Left ventricle myocardium inferior (tissue), 1 donor: Measurements from ENCODE around the gene COMMD10. TPM values are rescaled to one million over a fixed set of nuclear protein-coding genes. Genes with fewer than 3 reads are reported as not detected.
A peak's percentile ranks its signal among the peaks of the same experiment; 100 is the strongest.
"Not testable (repeated sequence)": the region's sequence is repeated elsewhere in the genome, so short reads cannot be mapped to it uniquely, and the experiment has no call there.

ENCODE experiments used
- DNase-seq: peaks from one replicate; pipeline ENCODE4 v3.0.0-alpha.2; 2020
- H3K27ac ChIP-seq: fragments of 200-600 bp; replicated peaks from 2 replicates; pipeline ENCODE4 v1.8.0; 2021
- H3K27me3 ChIP-seq: fragments of 200-600 bp; 2 replicates; pipeline ENCODE4 v1.8.0; 2021; ENCODE audit warnings: low read depth
- H3K36me3 ChIP-seq: fragments of 200-600 bp; 2 replicates; pipeline ENCODE4 v1.8.0; 2021
- H3K4me1 ChIP-seq: fragments of 200-600 bp; 2 replicates; pipeline ENCODE4 v1.8.0; 2021
- H3K4me3 ChIP-seq: fragments of 200-600 bp; 2 replicates; pipeline ENCODE4 v1.8.0; 2021; ENCODE audit warnings: mild to moderate bottlenecking, moderate library complexity
- H3K9me3 ChIP-seq: fragments of 200-600 bp; replicated peaks from 2 replicates; pipeline ENCODE4 v1.8.0; 2021
- CTCF ChIP-seq: fragments of 200-600 bp; IDR thresholded peaks from 2 replicates; pipeline ENCODE4 v1.8.0; 2021; ENCODE audit warnings: antibody characterized with exemption, mild to moderate bottlenecking, borderline replicate concordance
- intact Hi-C: fragments of 100-400 bp; cut with micrococcal nuclease; formaldehyde crosslinking; loops from one replicate; pipeline ENCODE4 v1.11.0; 2022
- total RNA-seq: library from RNA; stranded (reverse); fragmentation: NEBNext Ultra II Directional; extraction: Animal tissue kit (Norgen Biotek cat#: 25700); gene quantifications from one replicate; pipeline ENCODE4 v1.2.1, GENCODE V29; 2021
- donor health status: DM: no; HTN: yes; CAD: no; lungs with severe emphysema.

COMMD10 gene
- total RNA-seq, 1 donor from 2014 or later, result 39.4 TPM

GRCh38 chr5:116091416-116091815, 6.6 kb downstream of the COMMD10 start:
- TF ChIP-seq CTCF, result no peak
- Histone ChIP-seq H3K4me3 (no peak overlapping the region), H3K36me3 (peaks cover 56% of the 10 kb centered on the region), H3K27me3 (no peaks in the 10 kb centered on the region), H3K27ac (peak overlapping the region; percentile 82), H3K4me1 (peaks cover 45% of the 10 kb centered on the region), H3K9me3 (no peaks in the 10 kb centered on the region)
- intact Hi-C loops, result no loop called here
- DNase-seq, result no peak

GRCh38 chr5:116097301-116097700, 12.5 kb downstream of the COMMD10 start:
- no peaks in the 10 kb centered on the region for H3K27me3 ChIP-seq
- TF ChIP-seq CTCF, result no peak
- no peak for DNase-seq
- peaks cover 88% of the 10 kb centered on the region for H3K36me3 ChIP-seq
- H3K4me1 ChIP-seq, result no peaks in the 10 kb centered on the region
- no peak overlapping the region for H3K27ac ChIP-seq
- no peak overlapping the region for H3K4me3 ChIP-seq
- H3K9me3 ChIP-seq, result no peaks in the 10 kb centered on the region
- intact Hi-C loops, result no loop called here

GRCh38 chr5:116098998-116099397, 14.2 kb downstream of the COMMD10 start:
- intact Hi-C loops, result no loop called here
- no peak for DNase-seq
- no peak for TF ChIP-seq CTCF

GRCh38 chr5:116104941-116105340, 20.1 kb downstream of the COMMD10 start:
- H3K27me3 ChIP-seq, H3K27ac ChIP-seq, H3K4me3 ChIP-seq, intact Hi-C loops, H3K4me1 ChIP-seq, H3K9me3 ChIP-seq, DNase-seq: not testable (repeated sequence)
- peaks cover 39% of the 10 kb centered on the region for H3K36me3 ChIP-seq

More at GRCh38 chr5:116098998-116099397, 14.2 kb downstream of the COMMD10 start:
- H3K4me1 ChIP-seq, result no peaks in the 10 kb centered on the region
- H3K27ac ChIP-seq, result no peak overlapping the region
- no peaks in the 10 kb centered on the region for H3K27me3 ChIP-seq
- no peaks in the 10 kb centered on the region for H3K9me3 ChIP-seq
- peaks cover 76% of the 10 kb centered on the region for H3K36me3 ChIP-seq
- no peak overlapping the region for H3K4me3 ChIP-seq

GRCh38 chr5:116115163-116115562, 30.3 kb downstream of the COMMD10 start:
- Histone ChIP-seq H3K4me3 (no peak overlapping the region), H3K36me3 (peaks cover 27% of the 10 kb centered on the region), H3K27ac (no peak overlapping the region), H3K27me3 (no peaks in the 10 kb centered on the region), H3K9me3 (peaks cover 43% of the 10 kb centered on the region), H3K4me1 (peaks cover 25% of the 10 kb centered on the region)
- intact Hi-C loops, result no loop called here
- no peak for TF ChIP-seq CTCF
- no peak for DNase-seq

GRCh38 chr5:116130471-116130870, 45.6 kb downstream of the COMMD10 start:
- no peaks in the 10 kb centered on the region for H3K27me3 ChIP-seq

More at GRCh38 chr5:116130471-116130870, 45.6 kb downstream of the COMMD10 start:
- no peak for DNase-seq
- intact Hi-C loops, result no loop called here
- H3K9me3 ChIP-seq, result peaks cover 3% of the 10 kb centered on the region
- H3K27ac ChIP-seq, result no peak overlapping the region
- H3K4me3 ChIP-seq, result no peak overlapping the region
- peaks cover 2% of the 10 kb centered on the region for H3K36me3 ChIP-seq
- no peak for TF ChIP-seq CTCF
- H3K4me1 ChIP-seq, result peaks cover 18% of the 10 kb centered on the region
